Measurements from ENCODE around the gene EEFSEC. TPM values are rescaled to one million over a fixed set of nuclear protein-coding genes. Genes with fewer than 3 reads are reported as not detected.
A peak's percentile ranks its signal among the peaks of the same experiment; 100 is the strongest.

EEFSEC gene
- total RNA-seq, 1 donor from 2014 or later = 19.3 TPM

- no peak for DNase-seq (ENCODE audit: low spot score)
- intact Hi-C loops (cut with DNase I) = loop anchor here (5.0 kb wide), 1 partner anchor 70 kb away; no protein-coding TSS in a partner anchor
Observed at GRCh38 chr3:128297401-128298138, 144.3 kb downstream of the EEFSEC start.

GRCh38 chr3:128301186-128302023 lies 148.1 kb downstream of the EEFSEC start:
- DNase-seq (ENCODE audit: low spot score) = no peak
- intact Hi-C loops (cut with DNase I) = no loop called here

GRCh38 chr3:128306481-128306880 lies 153.2 kb downstream of the EEFSEC start:
- intact Hi-C loops (cut with DNase I) = no loop called here
- DNase-seq (ENCODE audit: low spot score) = no peak

GRCh38 chr3:128307029-128307633 lies 153.8 kb downstream of the EEFSEC start:
- DNase-seq (ENCODE audit: low spot score) = no peak
- intact Hi-C loops (cut with DNase I) = no loop called here

GRCh38 chr3:128307781-128308469 lies 154.6 kb downstream of the EEFSEC start:
- DNase-seq (ENCODE audit: low spot score) = no peak
- intact Hi-C loops (cut with DNase I) = no loop called here

- DNase-seq (ENCODE audit: low spot score) = no peak
- intact Hi-C loops (cut with DNase I) = no loop called here
Observed at GRCh38 chr3:128309026-128309425, 155.7 kb downstream of the EEFSEC start.

GRCh38 chr3:128310286-128311058 lies 157.2 kb downstream of the EEFSEC start:
- intact Hi-C loops (cut with DNase I) = loop anchor here (5.0 kb wide), 1 partner anchor 57 kb away; no protein-coding TSS in a partner anchor
- DNase-seq (ENCODE audit: low spot score) = no peak

- intact Hi-C loops (cut with DNase I) = loop anchor here (5.0 kb wide), 1 partner anchor 56 kb away; no protein-coding TSS in a partner anchor
- DNase-seq (ENCODE audit: low spot score) = peak; percentile 84
Observed at GRCh38 chr3:128311441-128311844, 158.2 kb downstream of the EEFSEC start.

- no peak for DNase-seq (ENCODE audit: low spot score)
- intact Hi-C loops (cut with DNase I) = loop anchor here (2.0 to 5.0 kb wide), 2 partner anchors 55 to 73 kb away; no protein-coding TSS in a partner anchor
Observed at GRCh38 chr3:128312271-128312670, 159.0 kb downstream of the EEFSEC start.

- intact Hi-C loops (cut with DNase I) = loop anchor here (2.0 to 5.0 kb wide), 2 partner anchors 54 to 72 kb away; no protein-coding TSS in a partner anchor
- DNase-seq (ENCODE audit: low spot score) = no peak
Observed at GRCh38 chr3:128313071-128313725, 159.9 kb downstream of the EEFSEC start.

GRCh38 chr3:128313935-128314334 lies 160.7 kb downstream of the EEFSEC start:
- intact Hi-C loops (cut with DNase I) = loop anchor here (2.0 to 5.0 kb wide), 2 partner anchors 53 to 71 kb away; no protein-coding TSS in a partner anchor
- DNase-seq (ENCODE audit: low spot score) = no peak

- intact Hi-C loops (cut with DNase I) = no loop called here
- no peak for DNase-seq (ENCODE audit: low spot score)
Observed at GRCh38 chr3:128315313-128315712, 162.0 kb downstream of the EEFSEC start.

GRCh38 chr3:128316481-128316891 lies 163.2 kb downstream of the EEFSEC start:
- intact Hi-C loops (cut with DNase I) = no loop called here
- no peak for DNase-seq (ENCODE audit: low spot score)

GRCh38 chr3:128317101-128317697 lies 163.9 kb downstream of the EEFSEC start:
- intact Hi-C loops (cut with DNase I) = no loop called here

GRCh38 chr3:128317698-128318231 lies 164.5 kb downstream of the EEFSEC start:
- DNase-seq (ENCODE audit: low spot score) = peak; percentile 66
- intact Hi-C loops (cut with DNase I) = no loop called here

More at GRCh38 chr3:128317101-128317697, 163.9 kb downstream of the EEFSEC start:
- DNase-seq (ENCODE audit: low spot score) = peak; percentile 39

GRCh38 chr3:128318275-128318941 lies 165.1 kb downstream of the EEFSEC start:
- DNase-seq (ENCODE audit: low spot score) = peak; percentile 68
- intact Hi-C loops (cut with DNase I) = no loop called here

- intact Hi-C loops (cut with DNase I) = no loop called here
- peak; percentile 38 for DNase-seq (ENCODE audit: low spot score)
Observed at GRCh38 chr3:128319107-128319506, 165.8 kb downstream of the EEFSEC start.

Measured in cardiac septum (tissue), 1 donor.